Loucy (cell line): ENCODE results near the gene NLGN1.

Source experiments
- CTCF ChIP-seq: fragments of 200-600 bp; sonication (generic); conservative IDR thresholded peaks from 2 replicates; pipeline ENCODE4 v1.5.1; 2014; ENCODE audit warnings: mild to moderate bottlenecking, antibody characterized with exemption, low read length
- EZH2phosphoT487 ChIP-seq: fragments of 200-600 bp; IDR thresholded peaks from 2 replicates; pipeline ENCODE4 v1.6.1; 2018; ENCODE audit warnings: antibody characterized with exemption, mild to moderate bottlenecking, moderate library complexity, borderline replicate concordance

GRCh38 chr3:173954647-173955046, 557.1 kb downstream of the NLGN1 start:
- TF ChIP-seq CTCF (no peak), EZH2phosphoT487 (no peak)
